CD4-positive, CD25-positive, alpha-beta regulatory T cell (primary cell): Measurements from ENCODE around the gene ABO. TPM values are rescaled to one million over a fixed set of nuclear protein-coding genes. Genes with fewer than 3 reads are reported as not detected.
"Not testable (repeated sequence)": the region's sequence is repeated elsewhere in the genome, so short reads cannot be mapped to it uniquely, and the experiment has no call there.

ENCODE experiments used
- ATAC-seq, 2 donors: fragments of 150-1000 bp; cut with Tn5 transposase; one replicate each; pipeline ENCODE4 v1.10.0; 2021; ENCODE audit warnings: low read depth in 2 of 2, moderate number of reproducible peaks in 2 of 2, moderate library complexity in 1 of 2
- DNase-seq, 3 donors: peaks; one replicate each; pipeline versions ENCODE4 v3.0.0 to v3.0.0-alpha.2; 2012 to 2022; ENCODE audit warnings: mixed read lengths in 1 of 3
- H3K27ac ChIP-seq: one replicate; pipeline ENCODE4 v1.7.0; 2013; ENCODE audit warnings: mild to moderate bottlenecking, low read length; ENCODE audit not compliant: insufficient read depth, poor library complexity, severe bottlenecking
- H3K27me3 ChIP-seq: one replicate; pipeline ENCODE4 v1.7.0; 2013; ENCODE audit warnings: low read length; ENCODE audit not compliant: control insufficient read depth, insufficient read depth
- H3K36me3 ChIP-seq: one replicate; pipeline ENCODE4 v1.7.0; 2013; ENCODE audit warnings: mild to moderate bottlenecking, low read length, moderate library complexity; ENCODE audit not compliant: control insufficient read depth, insufficient read depth
- H3K4me1 ChIP-seq: 2 replicates; pipeline ENCODE4 v1.7.0; 2013; ENCODE audit warnings: mild to moderate bottlenecking, low read length; ENCODE audit not compliant: insufficient read depth, control insufficient read depth, poor library complexity, severe bottlenecking
- H3K4me3 ChIP-seq: one replicate; pipeline ENCODE4 v1.7.0; 2013; ENCODE audit warnings: low read depth, mild to moderate bottlenecking, low read length, moderate library complexity
- H3K9me3 ChIP-seq, 2 experiments: 1 replicate in 1 of 2; 2 replicates in 1 of 2; pipeline ENCODE4 v1.7.0; 2013; ENCODE audit warnings: low read length in 2 of 2, mild to moderate bottlenecking in 1 of 2, moderate library complexity in 1 of 2; ENCODE audit not compliant: control insufficient read depth in 2 of 2
- H3K27ac Mint-ChIP-seq, 3 donors: one replicate each; pipeline ENCODE4 v1.8.0; 2020 to 2022; ENCODE audit warnings: mild to moderate bottlenecking in 3 of 3, mixed read lengths in 3 of 3, moderate library complexity in 2 of 3
- H3K27me3 Mint-ChIP-seq: one replicate; pipeline ENCODE4 v1.8.0; 2022; ENCODE audit warnings: mild to moderate bottlenecking, mixed read lengths
- H3K36me3 Mint-ChIP-seq: one replicate; pipeline ENCODE4 v1.8.0; 2020; ENCODE audit warnings: mixed read lengths
- H3K4me1 Mint-ChIP-seq, 4 donors: one replicate each; pipeline ENCODE4 v1.8.0; 2020 to 2022; ENCODE audit warnings: mixed read lengths in 4 of 4, mild to moderate bottlenecking in 1 of 4
- H3K4me3 Mint-ChIP-seq, 4 donors: one replicate each; pipeline ENCODE4 v1.8.0; 2020 to 2022; ENCODE audit warnings: mild to moderate bottlenecking in 4 of 4, mixed read lengths in 4 of 4, moderate library complexity in 3 of 4
- H3K9me3 Mint-ChIP-seq, 7 donors: one replicate each; pipeline ENCODE4 v1.8.0; 2020 to 2022; ENCODE audit warnings: mixed read lengths in 7 of 7, mild to moderate bottlenecking in 3 of 7, moderate library complexity in 2 of 7
- polyA plus RNA-seq, 4 donors: library from polyadenylated mRNA; unstranded; fragments of 300-500 nt; fragmentation: Illumina TruSeq; gene quantifications; one replicate each; pipeline ENCODE4 v1.2.3, GENCODE V29; 2021
- total RNA-seq: library from RNA; stranded (reverse); gene quantifications from one replicate; pipeline ENCODE4 v1.2.3, GENCODE V29; 2022

Gene ABO
- total and polyA plus RNA-seq, 5 donors from 2014 or later = 0.62 TPM; not detected in 4

- H3K27me3 Mint-ChIP-seq = peaks cover 4% of the 10 kb centered on the region
- Histone ChIP-seq H3K4me3 (no peak overlapping the region), H3K27me3 (no peaks in the 10 kb centered on the region), H3K4me1 (no peaks in the 10 kb centered on the region), H3K27ac (no peak overlapping the region), H3K36me3 (no peaks in the 10 kb centered on the region), H3K9me3 (no peaks in the 10 kb centered on the region)
- no peak for DNase-seq
- H3K4me3 Mint-ChIP-seq = no peak overlapping the region
- no peaks in the 10 kb centered on the region for H3K4me1 Mint-ChIP-seq
- no peak overlapping the region for H3K27ac Mint-ChIP-seq
- no peaks in the 10 kb centered on the region for H3K9me3 Mint-ChIP-seq
- H3K36me3 Mint-ChIP-seq = no peaks in the 10 kb centered on the region
- no peak for ATAC-seq
These were observed 28.5 kb upstream of the ABO start for GRCh38 chr9:133303266-133304157.

GRCh38 chr9:133301253-133302230 lies 26.5 kb upstream of the ABO start:
- H3K4me1 Mint-ChIP-seq = no peaks in the 10 kb centered on the region
- H3K4me1 ChIP-seq = no peaks in the 10 kb centered on the region
- H3K9me3 Mint-ChIP-seq = no peaks in the 10 kb centered on the region
- H3K27me3 ChIP-seq = peaks cover 2% of the 10 kb centered on the region
- no peak overlapping the region for H3K27ac ChIP-seq
- no peak for DNase-seq
- H3K4me3 Mint-ChIP-seq = no peak overlapping the region
- H3K4me3 ChIP-seq = no peak overlapping the region
- no peaks in the 10 kb centered on the region for H3K36me3 ChIP-seq
- ATAC-seq = no peak
- H3K27me3 Mint-ChIP-seq = peaks cover 18% of the 10 kb centered on the region
- no peaks in the 10 kb centered on the region for H3K9me3 ChIP-seq
- H3K27ac Mint-ChIP-seq = no peak overlapping the region
- H3K36me3 Mint-ChIP-seq = no peaks in the 10 kb centered on the region

DNA sequence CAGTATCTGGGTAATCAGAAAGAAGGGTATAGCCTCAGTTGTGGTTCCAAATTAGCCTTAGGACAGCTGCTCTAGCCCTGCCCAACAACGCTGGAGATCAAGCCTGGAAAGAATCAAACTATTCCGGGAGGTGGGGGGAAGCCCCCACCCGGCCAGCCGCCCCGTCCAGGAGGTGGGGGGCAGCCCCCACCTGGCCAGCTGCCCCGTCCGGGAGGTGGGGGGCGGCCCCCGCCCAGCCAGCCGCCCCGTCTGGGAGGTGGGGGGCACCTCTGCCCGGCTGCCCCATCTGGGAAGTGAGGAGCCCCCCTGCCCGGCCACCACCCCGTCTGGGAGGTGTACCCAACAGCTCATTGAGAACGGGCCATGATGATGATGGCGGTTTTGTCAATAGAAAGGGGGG lies 25.0 kb upstream of the ABO start:
- H3K9me3 ChIP-seq, H3K4me3 Mint-ChIP-seq, H3K27ac ChIP-seq, H3K4me3 ChIP-seq, H3K4me1 Mint-ChIP-seq, H3K36me3 Mint-ChIP-seq, H3K27me3 ChIP-seq, H3K27ac Mint-ChIP-seq, H3K4me1 ChIP-seq, ATAC-seq, H3K36me3 ChIP-seq, H3K9me3 Mint-ChIP-seq, DNase-seq: not testable (repeated sequence)
- H3K27me3 Mint-ChIP-seq = peaks cover 18% of the 10 kb centered on the region

- H3K27ac Mint-ChIP-seq = no peak overlapping the region
- H3K9me3 ChIP-seq = peaks cover 12 to 17% of the 10 kb centered on the region in 2 experiments
- H3K4me1 ChIP-seq = no peaks in the 10 kb centered on the region
These were observed 19.3 kb upstream of the ABO start for GRCh38 chr9:133294257-133294656.

DNA sequence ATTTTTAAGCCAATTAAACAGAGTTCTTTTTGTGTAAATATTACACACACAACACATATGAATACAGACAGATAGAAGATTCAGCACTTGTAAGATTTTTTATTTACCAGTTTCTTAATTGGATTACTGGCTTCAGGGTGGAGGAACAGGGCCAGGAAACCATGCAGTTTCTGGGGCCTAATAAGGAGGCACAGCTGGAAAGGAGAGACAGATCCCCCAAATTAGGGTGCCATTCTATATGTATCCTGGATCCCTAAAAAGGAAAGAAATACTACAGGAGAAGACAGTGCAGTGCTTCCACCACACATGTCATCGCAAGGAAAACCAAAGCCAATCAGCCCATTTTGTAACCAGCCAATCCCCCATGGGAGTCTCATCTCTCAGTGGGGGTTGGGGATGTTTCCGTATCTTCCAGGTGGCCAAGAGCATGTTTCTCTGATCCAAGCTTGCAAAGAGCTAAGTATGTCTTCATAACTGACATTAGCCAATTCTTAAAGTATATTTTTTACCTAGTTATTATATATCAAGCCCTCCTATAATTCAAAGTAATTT lies 15.8 kb upstream of the ABO start:
- Mint-ChIP-seq H3K27me3 (peaks cover 27% of the 10 kb centered on the region), H3K4me1 (no peaks in the 10 kb centered on the region), H3K9me3 (peaks cover 0 to 26% (median 5%) of the 10 kb centered on the region in 7 donors), H3K36me3 (no peaks in the 10 kb centered on the region), H3K27ac (no peak overlapping the region), H3K4me3 (no peak overlapping the region)
- peaks cover 16 to 19% of the 10 kb centered on the region in 2 experiments for H3K9me3 ChIP-seq
- no peak overlapping the region for H3K27ac ChIP-seq
- H3K27me3 ChIP-seq = peaks cover 4% of the 10 kb centered on the region
- no peak for DNase-seq
- H3K4me3 ChIP-seq = no peak overlapping the region
- no peaks in the 10 kb centered on the region for H3K4me1 ChIP-seq
- H3K36me3 ChIP-seq = no peaks in the 10 kb centered on the region
- no peak for ATAC-seq

More at GRCh38 chr9:133294257-133294656, 19.3 kb upstream of the ABO start:
- no peaks in the 10 kb centered on the region for H3K36me3 Mint-ChIP-seq
- Histone ChIP-seq H3K36me3 (no peaks in the 10 kb centered on the region), H3K27me3 (peaks cover 6% of the 10 kb centered on the region), H3K27ac (no peak overlapping the region), H3K4me3 (no peak overlapping the region)
- ATAC-seq (no peak), DNase-seq (no peak)
- no peak overlapping the region for H3K4me3 Mint-ChIP-seq
- peaks cover 41% of the 10 kb centered on the region for H3K27me3 Mint-ChIP-seq
- peaks cover 0 to 26% (median 5%) of the 10 kb centered on the region in 7 donors for H3K9me3 Mint-ChIP-seq
- no peaks in the 10 kb centered on the region for H3K4me1 Mint-ChIP-seq

GRCh38 chr9:133286523-133286922 lies 11.5 kb upstream of the ABO start:
- peaks cover 5% of the 10 kb centered on the region for H3K27me3 Mint-ChIP-seq
- Histone ChIP-seq H3K27ac (no peak overlapping the region), H3K4me3 (no peak overlapping the region), H3K9me3 (peaks cover 13 to 17% of the 10 kb centered on the region in 2 experiments), H3K27me3 (no peaks in the 10 kb centered on the region), H3K36me3 (no peaks in the 10 kb centered on the region), H3K4me1 (no peaks in the 10 kb centered on the region)
- H3K36me3 Mint-ChIP-seq = no peaks in the 10 kb centered on the region
- H3K4me3 Mint-ChIP-seq = no peak overlapping the region
- DNase-seq (no peak), ATAC-seq (no peak)
- H3K4me1 Mint-ChIP-seq = no peaks in the 10 kb centered on the region
- peaks cover 0 to 15% (median 2%) of the 10 kb centered on the region in 7 donors for H3K9me3 Mint-ChIP-seq
- no peak overlapping the region for H3K27ac Mint-ChIP-seq

GRCh38 chr9:133285252-133285775 lies 10.3 kb upstream of the ABO start:
- Histone ChIP-seq H3K9me3 (peaks cover 4 to 5% of the 10 kb centered on the region in 2 experiments), H3K4me3 (no peak overlapping the region), H3K4me1 (no peaks in the 10 kb centered on the region), H3K27ac (no peak overlapping the region), H3K36me3 (no peaks in the 10 kb centered on the region), H3K27me3 (peaks cover 2% of the 10 kb centered on the region)
- Mint-ChIP-seq H3K27me3 (peaks cover 4% of the 10 kb centered on the region), H3K9me3 (peaks cover 0 to 7% (median 2%) of the 10 kb centered on the region in 7 donors), H3K4me3 (no peak overlapping the region), H3K4me1 (no peaks in the 10 kb centered on the region), H3K27ac (no peak overlapping the region), H3K36me3 (no peaks in the 10 kb centered on the region)
- ATAC-seq = no peak
- no peak for DNase-seq
